Skeletal muscle cell (primary cell): Measurements from ENCODE around the gene POU6F2.
"Not testable (repeated sequence)": the region's sequence is repeated elsewhere in the genome, so short reads cannot be mapped to it uniquely, and the experiment has no call there.

Experiments
- DNase-seq: peaks from one replicate; pipeline ENCODE4 v3.0.0-alpha.2; 2010; ENCODE audit warnings: low read depth
- H3K4me3 ChIP-seq: 2 replicates; pipeline ENCODE4 v1.5.1; 2011; ENCODE audit warnings: low read depth, mild to moderate bottlenecking, control low read depth, low read length, moderate library complexity

Gene POU6F2

GRCh38 chr7:38973760-38974159 lies 3.9 kb upstream of the POU6F2 start:
- DNase-seq, result no peak
- H3K4me3 ChIP-seq, result no peak overlapping the region

DNA sequence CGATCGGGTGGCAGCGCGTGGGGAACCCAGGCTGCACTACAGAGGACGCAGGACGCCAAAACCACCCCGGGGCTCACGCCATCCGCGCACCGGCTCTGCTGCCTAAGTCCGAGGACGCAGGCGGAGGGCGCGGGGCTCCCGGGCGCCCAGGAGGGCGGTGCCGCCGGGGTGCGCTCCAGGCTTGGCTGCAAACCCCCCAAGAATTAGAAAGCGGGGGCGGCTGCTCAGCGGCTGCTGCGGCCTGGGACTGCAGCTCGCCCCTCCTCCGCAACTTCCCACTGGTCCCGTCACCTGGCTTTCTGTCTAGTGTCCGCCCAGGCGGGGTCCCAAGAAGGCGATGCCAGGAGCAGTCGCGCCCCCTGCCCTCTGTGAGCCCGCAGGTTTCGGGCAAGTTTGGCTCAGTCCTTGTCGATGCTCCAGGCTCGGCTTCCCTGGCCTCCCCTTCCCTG lies 1.7 kb upstream of the POU6F2 start:
- no peak for DNase-seq
- H3K4me3 ChIP-seq, result peak overlapping the region; percentile 18

GRCh38 chr7:38978491-38978890 lies 782 bp downstream of the POU6F2 start:
- DNase-seq, result no peak
- H3K4me3 ChIP-seq, result no peak overlapping the region

- no peak for DNase-seq
- H3K4me3 ChIP-seq, result no peak overlapping the region
Measured at GRCh38 chr7:38992203-38992602, 14.5 kb downstream of the POU6F2 start.

DNA sequence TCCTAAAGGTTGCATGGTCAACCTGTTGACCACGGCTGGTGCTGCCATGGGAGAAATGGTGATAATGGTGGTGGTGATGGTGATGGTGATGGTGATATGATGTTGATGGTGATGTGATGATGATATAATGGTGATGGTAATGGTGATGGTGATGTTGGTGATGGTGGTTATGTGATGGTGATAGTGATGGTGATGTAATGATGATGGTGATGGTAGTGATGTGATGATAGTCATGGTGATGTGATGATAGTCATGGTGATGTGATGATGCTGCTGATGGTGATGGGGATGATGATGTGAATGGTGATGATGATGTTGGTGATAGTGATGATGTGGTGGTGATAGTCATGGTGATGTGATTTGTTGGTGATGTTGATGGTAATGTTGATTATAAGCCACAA lies 23.9 kb downstream of the POU6F2 start:
- no peak for DNase-seq
- H3K4me3 ChIP-seq, result no peak overlapping the region

DNA sequence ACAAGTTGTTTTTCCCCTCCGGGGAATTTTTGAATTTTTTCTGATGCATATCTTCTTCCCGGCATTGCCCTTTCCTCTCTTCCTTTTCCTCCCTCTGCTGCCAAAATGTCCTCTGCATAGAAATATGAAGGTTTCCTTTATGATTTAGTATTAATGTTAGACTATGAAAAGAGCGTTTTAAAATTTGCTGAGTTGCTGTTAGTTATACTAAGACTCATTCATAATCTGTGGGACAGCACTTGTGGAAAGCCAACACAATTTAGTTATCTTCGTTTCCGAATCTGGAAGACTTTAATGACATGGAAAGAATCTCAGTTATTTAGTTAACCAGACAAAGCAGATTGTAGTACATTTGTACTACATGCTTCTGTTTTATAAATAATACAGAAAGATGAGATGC lies 25.0 kb downstream of the POU6F2 start:
- no peak for DNase-seq
- H3K4me3 ChIP-seq, result no peak overlapping the region

DNA sequence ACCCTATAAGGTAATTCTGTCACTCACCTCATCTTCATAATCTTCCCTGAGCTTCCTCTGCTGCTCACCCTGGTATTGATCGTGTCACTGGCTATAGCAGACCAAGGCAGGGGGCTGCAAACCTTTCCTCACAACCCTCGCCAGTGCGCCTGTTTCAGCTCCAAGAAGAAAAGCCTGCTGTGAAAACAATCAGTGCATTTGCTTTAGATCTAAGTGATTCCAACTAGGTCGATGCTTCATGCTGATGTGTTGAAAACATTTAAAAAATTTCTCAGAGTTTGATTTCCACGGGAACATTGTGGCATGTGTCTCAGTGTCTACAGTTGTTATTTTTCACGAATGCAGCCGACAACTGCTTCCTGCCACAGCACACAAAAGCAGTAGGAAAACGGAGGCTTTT lies 27.3 kb downstream of the POU6F2 start:
- no peak for DNase-seq
- H3K4me3 ChIP-seq, result no peak overlapping the region

DNA sequence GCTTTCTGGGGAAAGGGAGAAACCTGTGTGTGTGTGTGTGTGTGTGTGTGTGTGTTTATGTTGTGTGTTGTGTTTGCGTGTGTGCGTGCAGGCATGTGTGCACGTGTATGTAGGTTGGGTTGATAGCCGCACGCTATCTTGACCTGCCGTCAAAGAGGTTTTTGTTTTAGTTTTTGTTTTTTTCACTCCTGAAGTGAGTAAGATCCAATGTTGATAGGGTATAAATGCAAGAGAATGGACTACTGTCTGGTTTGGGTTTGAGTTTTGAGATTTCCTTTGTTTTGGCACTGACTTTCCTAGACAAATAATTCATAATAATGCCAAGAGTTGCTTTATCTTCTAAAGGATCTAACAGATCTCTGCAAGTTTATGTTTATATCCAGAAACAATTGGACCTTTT lies 27.8 kb downstream of the POU6F2 start:
- no peak overlapping the region for H3K4me3 ChIP-seq
- DNase-seq, result no peak

GRCh38 chr7:39013049-39013939 lies 35.6 kb downstream of the POU6F2 start:
- DNase-seq, H3K4me3 ChIP-seq: not testable (repeated sequence)

GRCh38 chr7:39016609-39017008 lies 38.9 kb downstream of the POU6F2 start:
- DNase-seq, result no peak

GRCh38 chr7:39017369-39017915 lies 39.7 kb downstream of the POU6F2 start:
- no peak for DNase-seq
- H3K4me3 ChIP-seq, result no peak overlapping the region

More at GRCh38 chr7:39016609-39017008, 38.9 kb downstream of the POU6F2 start:
- no peak overlapping the region for H3K4me3 ChIP-seq

- no peak for DNase-seq
- H3K4me3 ChIP-seq, result no peak overlapping the region
Measured at GRCh38 chr7:39022796-39023195, 45.1 kb downstream of the POU6F2 start.

GRCh38 chr7:39027491-39027890 lies 49.8 kb downstream of the POU6F2 start:
- no peak overlapping the region for H3K4me3 ChIP-seq
- no peak for DNase-seq

DNA sequence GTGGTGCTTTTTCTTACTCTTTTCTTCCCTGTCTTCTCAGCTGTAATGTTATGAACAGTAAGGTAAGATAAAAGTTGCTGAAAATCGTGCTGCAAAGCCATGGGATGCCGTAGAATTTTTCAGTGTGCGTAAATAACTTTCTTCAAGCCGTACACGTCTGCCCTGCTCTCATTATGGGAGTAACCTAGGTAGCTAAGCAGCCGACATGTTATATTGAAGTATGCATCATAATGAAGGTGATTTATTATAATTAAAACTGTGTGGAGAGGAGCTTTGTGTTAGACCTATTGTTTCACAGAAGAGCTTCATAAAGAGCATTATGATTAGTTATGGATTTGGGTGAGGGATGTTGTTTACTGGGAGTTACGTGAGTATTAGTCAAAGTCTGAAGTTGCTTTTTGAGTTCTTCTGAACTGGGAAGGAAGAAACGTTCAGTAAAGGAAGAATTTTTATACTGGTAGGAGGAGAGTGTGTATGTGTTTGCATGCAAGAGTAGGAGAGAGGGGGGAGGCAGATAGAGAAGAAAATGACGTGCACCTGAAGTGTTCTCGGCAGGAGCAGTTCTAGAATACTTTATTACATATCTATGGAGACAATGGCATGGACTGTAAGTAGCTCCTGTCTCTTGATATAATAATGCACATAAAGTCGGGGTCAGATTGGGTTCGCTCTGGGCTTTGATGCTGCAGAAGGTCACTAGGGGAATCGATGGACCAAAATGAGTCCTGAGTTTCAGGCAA lies 56.3 kb downstream of the POU6F2 start:
- H3K4me3 ChIP-seq, result no peak overlapping the region
- DNase-seq, result no peak

DNA sequence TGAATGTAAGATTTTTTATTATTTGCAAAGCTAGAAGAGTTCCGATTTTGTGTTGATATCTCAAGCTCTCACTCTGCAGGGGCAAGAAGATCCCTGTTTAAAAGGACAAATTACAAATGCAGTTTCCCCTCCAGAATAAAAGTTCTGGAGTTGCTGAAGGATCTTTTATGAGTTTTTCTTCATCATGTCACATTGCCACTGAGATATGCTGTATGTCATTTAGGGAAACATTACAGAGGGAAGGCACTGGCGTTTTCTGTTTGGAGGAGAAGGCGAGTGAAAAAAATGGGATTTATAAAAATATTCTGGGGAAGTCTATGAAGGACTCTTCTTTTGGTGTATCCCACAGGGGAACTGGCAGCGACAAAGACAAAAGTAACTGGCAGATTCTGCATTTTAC lies 57.4 kb downstream of the POU6F2 start:
- H3K4me3 ChIP-seq, result no peak overlapping the region
- DNase-seq, result no peak

- no peak for DNase-seq
Measured at GRCh38 chr7:39035903-39036302, 58.2 kb downstream of the POU6F2 start.

DNA sequence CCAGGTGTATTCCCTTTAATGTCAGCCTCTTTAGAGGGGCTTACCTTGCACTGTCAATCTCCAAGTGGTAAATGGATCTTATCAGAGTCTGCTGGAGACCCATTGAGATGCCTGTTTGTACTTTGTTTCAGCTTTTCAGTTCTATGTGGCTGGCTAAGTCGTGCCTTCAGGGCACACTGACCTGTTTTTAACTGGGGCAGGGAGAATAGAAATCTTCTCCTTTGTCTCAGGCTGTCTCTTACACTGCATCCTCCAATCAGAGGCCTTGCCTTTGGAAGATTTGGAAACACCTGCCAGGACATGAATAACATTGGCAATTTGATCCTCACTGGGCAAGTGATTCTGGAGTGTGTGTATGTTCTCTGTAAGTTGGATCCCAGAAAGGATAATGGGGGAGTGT lies 65.0 kb downstream of the POU6F2 start:
- no peak for DNase-seq
- no peak overlapping the region for H3K4me3 ChIP-seq

More at GRCh38 chr7:39035903-39036302, 58.2 kb downstream of the POU6F2 start:
- no peak overlapping the region for H3K4me3 ChIP-seq

DNA sequence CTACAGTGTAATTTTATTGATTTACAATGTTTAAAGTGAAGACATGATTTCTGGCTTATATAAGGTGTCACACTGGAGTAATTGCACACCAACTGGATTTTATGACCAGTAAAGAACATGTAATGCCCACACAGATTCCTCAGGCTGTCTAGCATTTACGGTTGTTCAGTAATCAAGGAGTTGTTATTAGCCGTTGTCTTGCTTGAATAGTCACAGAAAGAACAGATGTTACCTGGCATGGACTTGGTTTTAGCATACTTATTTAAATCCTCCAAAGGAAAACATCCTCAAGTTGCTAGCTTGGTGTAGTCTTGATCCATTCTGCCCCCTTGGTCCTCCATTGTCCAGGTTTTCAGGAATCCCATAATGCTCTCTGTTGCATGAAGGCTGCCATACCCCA lies 65.8 kb downstream of the POU6F2 start:
- DNase-seq, result no peak
- no peak overlapping the region for H3K4me3 ChIP-seq

DNA sequence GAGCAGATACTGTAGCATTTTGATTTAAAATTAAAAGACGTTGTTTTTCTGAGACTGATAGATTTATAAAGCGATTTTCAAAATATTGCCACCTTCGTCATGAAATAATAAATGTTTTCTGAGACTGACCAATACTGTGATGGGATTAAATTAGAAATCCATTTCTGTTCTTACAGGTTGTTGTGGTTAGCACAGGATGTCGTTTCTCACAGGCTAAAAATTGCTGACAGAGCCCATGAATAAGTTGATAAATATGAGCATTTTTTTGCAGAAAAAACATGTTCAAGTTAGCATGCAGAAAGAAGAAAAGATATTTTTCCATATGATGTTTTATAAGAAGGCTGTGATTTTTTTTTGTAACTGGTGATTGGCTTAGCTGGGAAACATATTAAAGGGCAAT lies 66.8 kb downstream of the POU6F2 start:
- H3K4me3 ChIP-seq, result no peak overlapping the region
- DNase-seq, result no peak

- no peak for DNase-seq
- no peak overlapping the region for H3K4me3 ChIP-seq
Measured at GRCh38 chr7:39045231-39045630, 67.5 kb downstream of the POU6F2 start.
